HG03159 (cell line): ENCODE measurements around the gene SHANK1.

Experiments used
- ATAC-seq: cut with Tn5 transposase; IDR thresholded peaks from one replicate; pipeline ENCODE4 v1.9.1; 2021; ENCODE audit warnings: mild to moderate bottlenecking, moderate library complexity; ENCODE audit not compliant: unreplicated experiment

SHANK1 gene

GRCh38 chr19:50662651-50663481 is 56.7 kb downstream of the SHANK1 start:
- no peak for ATAC-seq

DNA sequence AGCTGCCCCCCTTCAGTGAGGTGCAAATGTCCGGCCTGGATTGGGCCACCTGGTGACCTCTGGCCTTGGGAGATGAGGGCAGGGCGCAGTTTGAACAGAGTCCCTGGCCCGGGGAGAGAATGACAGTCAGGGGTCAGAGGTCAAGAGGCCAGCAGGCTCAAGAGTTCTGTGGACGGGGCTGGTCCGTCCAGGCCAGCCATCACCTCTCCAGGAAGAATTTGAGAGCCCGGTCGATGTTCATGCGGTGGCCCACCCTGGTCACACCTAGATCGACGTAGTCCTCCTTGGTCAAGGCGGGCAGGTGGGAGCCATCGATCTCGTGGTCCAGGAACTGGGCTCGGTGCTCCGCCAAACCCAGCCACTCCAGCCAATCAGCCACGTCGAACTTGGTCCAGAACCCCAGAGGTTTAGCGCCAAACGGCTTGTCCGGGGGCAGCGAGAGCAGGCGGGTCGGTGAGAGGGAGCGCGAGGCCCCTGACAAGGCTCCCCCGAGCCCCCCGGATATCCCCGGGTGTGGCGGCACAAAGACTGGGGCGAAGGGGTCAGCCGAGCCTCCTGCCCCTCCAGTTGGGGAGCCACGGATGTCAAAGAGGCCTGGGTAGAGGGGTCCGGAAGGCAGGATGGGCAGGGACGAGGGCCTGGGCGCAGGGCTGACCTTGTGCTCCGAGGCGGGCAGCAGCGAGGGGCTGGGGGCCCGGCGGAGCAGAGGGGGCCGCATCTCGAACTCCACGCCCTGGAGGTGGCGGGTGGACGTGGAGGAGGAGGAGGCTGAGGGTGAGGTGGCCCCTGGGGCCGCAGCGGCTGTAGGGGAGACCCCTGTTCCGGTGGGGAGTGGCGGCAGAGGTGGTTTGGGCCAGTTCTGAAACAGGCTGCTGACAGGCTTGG is 57.6 kb downstream of the SHANK1 start:
- no peak for ATAC-seq

GRCh38 chr19:50661023-50661422 is 58.6 kb downstream of the SHANK1 start:
- ATAC-seq, result no peak

DNA sequence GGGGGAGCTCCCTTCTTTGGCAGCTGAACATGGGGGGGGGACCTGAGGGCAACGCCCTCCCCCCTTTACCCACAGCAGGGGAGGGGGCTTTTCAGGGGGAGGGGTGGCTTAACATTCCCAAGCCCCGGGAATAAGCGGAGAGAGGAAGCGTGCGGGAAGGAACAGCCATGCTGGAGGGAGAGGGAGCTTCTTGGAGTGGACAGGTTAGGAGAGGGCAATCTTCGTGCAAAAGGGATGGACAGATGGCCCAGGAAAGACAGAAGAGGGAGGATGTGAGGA is 59.6 kb downstream of the SHANK1 start:
- no peak for ATAC-seq

GRCh38 chr19:50659318-50660087 is 60.1 kb downstream of the SHANK1 start:
- ATAC-seq, result no peak

DNA sequence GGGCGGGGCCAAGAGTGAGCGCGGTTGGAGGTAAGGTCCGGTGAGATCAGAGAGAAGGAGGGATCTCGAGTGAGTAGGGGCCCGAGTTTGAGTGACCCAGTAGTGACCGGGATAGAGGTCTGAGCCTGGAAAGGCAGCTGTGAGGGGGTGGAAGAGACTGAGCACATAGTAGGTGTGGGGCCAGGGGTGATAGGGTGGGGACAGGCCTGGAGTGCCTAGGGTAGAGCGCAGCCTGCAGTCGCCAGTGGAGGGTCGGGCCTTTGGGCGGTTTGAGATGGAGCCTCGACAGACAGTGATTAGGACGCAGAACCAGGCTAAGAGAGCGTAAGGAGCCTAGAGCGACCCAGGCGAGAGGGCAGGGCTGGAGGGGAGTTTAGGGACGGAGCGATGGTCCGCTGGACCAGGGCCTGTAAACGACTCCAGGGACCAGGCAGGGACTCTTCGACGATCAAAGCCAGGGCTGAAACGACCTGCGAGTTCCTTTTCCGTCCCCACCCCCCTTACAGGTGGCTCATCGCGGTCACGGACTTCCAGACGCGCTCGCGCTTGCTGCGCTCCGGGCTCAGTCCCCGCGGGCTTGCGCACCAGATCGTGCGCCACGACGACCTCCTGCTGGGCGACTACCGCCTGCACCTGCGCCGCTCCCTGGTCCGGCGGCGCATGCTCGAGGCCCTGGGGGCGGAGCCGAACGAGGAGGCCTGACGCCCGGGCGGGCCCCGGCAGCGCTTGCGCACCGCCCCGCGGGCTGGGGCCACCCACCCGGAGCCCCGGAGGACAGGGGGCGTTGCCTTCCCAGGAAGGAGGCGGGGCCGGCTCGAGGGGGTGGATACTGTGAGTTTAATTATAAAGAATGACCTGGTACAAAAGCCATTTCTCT is 60.9 kb downstream of the SHANK1 start:
- ATAC-seq, result no peak

DNA sequence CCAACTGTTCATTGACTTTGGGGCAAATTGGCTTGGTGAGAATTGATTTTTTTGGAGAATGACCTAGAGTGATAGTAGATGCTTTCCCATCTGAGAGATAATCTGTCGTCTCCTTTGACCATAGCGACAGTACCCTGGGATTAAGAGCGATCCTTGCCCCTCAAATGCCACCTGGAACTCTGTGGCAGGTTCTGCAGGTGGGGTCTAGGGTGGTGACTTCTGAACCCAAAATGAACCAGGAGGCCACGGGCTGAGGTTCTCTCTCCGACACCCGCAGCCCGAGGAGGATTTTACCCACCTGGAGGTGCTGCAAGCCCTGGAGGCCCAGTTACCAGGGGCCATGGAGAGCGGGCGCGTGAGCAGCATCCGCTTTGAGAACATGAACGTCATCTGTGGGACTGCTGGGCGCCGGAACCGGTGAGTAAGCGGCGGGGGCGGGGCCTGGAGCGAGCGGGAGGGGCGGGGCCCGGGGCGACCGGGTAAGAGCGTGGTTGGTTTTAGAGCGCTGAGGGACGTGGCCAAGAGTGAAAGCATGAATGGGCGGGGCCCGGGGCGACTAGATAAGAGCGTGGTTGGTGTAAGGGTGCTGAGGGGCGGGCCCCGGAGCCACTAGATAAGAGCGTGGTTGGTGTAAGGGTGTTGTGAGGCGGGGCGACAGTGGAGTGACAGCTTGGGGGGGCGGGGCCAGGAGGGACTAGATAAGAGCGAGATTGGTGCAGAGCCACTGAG is 61.7 kb downstream of the SHANK1 start:
- no peak for ATAC-seq

DNA sequence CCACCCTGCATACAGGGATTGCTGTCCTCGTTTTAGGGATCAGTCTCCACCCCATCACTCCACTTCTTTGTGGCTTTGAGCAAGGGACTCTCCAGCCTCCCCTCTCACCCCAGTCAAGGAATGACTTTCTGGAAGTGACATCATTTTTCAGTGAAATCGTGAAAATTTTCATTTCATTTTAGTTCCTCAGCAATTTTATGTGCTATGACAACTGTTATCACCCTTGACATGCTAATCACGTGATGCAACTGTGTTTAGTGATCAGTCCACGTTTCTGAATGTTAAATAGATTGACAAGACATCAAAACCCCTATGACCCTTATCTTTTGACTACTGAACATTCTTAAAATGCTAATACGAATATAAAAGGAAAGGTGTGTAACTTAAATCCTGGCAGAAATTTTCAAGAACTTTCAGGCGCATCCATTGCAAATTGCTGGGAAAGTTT is 62.4 kb downstream of the SHANK1 start:
- no peak for ATAC-seq

DNA sequence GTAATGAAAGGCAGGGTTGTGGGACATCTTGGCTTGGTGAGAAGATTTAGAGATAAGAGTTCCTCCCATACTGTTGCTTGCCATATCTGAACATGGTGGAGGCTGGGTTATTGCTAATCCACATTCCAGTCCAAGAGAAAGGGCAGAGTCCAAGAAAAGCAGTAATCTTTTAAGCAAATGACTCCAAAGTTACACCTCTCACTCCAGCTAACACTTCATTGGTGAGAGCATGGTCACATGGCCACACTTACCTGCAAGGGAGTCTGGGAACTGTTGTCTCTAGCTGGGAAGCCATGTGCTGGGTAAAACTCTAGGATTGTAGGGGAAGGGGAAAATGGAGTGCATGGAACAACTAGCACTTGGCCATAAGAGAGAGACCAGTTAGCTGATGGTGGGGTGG is 64.7 kb downstream of the SHANK1 start:
- no peak for ATAC-seq

DNA sequence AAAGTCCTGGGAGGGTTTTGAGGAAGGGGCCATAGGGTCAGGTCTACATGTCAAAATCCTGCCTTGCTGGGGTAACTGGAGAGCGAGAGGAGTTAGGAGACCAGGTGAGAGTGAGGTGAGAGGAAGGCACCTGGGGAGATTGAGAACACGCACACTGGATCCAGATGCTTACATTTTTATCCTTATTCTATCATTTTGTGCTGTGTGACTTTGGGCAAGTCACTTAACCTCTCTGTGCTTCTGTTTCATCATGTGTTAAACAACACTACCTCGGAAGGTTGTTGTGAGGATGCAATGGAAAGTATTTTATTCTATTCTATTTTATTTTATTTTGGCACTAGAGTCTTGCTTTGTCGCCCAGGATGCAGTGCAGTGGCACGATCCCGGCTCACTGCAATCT is 66.9 kb downstream of the SHANK1 start:
- no peak for ATAC-seq

GRCh38 chr19:50651174-50651573 is 68.4 kb downstream of the SHANK1 start:
- no peak for ATAC-seq

GRCh38 chr19:50649433-50650391 is 69.9 kb downstream of the SHANK1 start, which contains the start of gene C19orf81:
TSS of gene C19orf81 (plus strand) at chr19:50649445. CDS start at chr19:50649445, 0 bp downstream.
- ATAC-seq, result no peak

DNA sequence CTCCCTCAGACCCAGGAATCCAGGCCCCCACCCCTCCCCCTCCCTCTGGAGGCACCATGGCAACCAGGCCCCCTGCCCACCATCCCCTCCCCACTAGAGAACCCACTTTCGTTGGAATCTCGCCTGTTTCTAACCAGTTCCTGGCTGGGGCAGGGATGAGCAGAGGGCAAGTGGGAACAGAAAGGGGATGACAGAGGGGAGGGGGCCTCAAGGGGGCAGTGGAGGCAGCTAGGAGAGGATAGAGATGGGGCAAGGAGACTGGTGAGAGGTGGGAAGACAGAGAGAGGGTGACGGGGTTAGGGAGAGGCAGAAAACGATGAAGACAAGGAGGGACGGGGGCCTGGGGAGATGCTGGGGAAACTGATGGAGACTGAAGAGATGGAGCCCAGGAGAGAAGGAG is 70.9 kb downstream of the SHANK1 start:
- no peak for ATAC-seq

GRCh38 chr19:50647879-50648615 is 71.6 kb downstream of the SHANK1 start:
- ATAC-seq, result no peak

- no peak for ATAC-seq
Observed at GRCh38 chr19:50646074-50646807, 73.4 kb downstream of the SHANK1 start.

GRCh38 chr19:50645107-50645506 is 74.5 kb downstream of the SHANK1 start:
- ATAC-seq, result no peak

- ATAC-seq, result no peak
Observed at GRCh38 chr19:50644315-50644915, 75.2 kb downstream of the SHANK1 start.
